ENCODE measurements around the gene UBE4A. TPM values are rescaled to one million over a fixed set of nuclear protein-coding genes. Genes with fewer than 3 reads are reported as not detected.

The UBE4A gene
- total and polyA plus RNA-seq, 9 of the 15 experiments (the other 6 are each of a cell fraction or from before 2014, with no cell fraction given) = 13.5 to 45.2 (median 26.8) TPM

DNA sequence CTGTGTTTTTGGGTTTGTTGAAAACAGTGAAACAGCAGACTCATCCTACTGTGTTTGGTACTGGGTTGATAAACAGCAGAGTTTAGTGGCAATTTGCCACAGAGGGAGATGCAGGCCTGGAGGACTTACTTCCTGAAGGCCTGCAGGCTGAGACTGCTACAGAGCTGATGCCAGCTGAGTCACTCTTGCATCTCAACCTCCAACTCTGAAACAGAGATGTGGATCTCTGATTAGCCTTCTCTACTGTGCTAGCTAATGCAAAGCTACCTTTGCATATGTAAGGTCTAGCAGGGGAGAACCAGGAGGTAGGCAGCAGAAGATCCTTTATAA is 56.3 kb downstream of the UBE4A start (continued):
- TF ChIP-seq ZNF583 (CRISPR knock-in tag; IDR thresholded peaks at IDR 0.05) (no peak), ZNF79 (CRISPR knock-in tag; IDR thresholded peaks at IDR 0.05; ENCODE audit: low read depth) (no peak), CREB1 (IDR thresholded peaks at IDR 0.05) (no peak), CREB1 (CRISPR knock-in tag; IDR thresholded peaks at IDR 0.05) (no peak), ZNF23 (CRISPR knock-in tag; IDR thresholded peaks at IDR 0.05) (no peak), MTA1 (IDR thresholded peaks at IDR 0.05; ENCODE audit: borderline replicate concordance) (peak; percentile 88; the same call in 1 of the 2 replicates), TFAM (CRISPR knock-in tag; conservative IDR thresholded peaks at IDR 0.05) (no peak), PHF8 (IDR thresholded peaks at IDR 0.05; ENCODE audit: borderline replicate concordance, low read length) (no peak), CSDE1 (IDR thresholded peaks at IDR 0.05) (0 out of 4 replicates have a peak, but pooled peaks of 1 of the 2 experiments have one; percentile 10), PCBP1 (IDR thresholded peaks at IDR 0.05; ENCODE audit: low read depth, low read length, poor library complexity, severe bottlenecking) (no peak), BRD9 (IDR thresholded peaks at IDR 0.05; ENCODE audit: low read depth, partially characterized antibody) (no peak), ZBTB17 (CRISPR knock-in tag; IDR thresholded peaks at IDR 0.05) (peak; percentile 82)
- TF ChIP-seq, protein P1, sequence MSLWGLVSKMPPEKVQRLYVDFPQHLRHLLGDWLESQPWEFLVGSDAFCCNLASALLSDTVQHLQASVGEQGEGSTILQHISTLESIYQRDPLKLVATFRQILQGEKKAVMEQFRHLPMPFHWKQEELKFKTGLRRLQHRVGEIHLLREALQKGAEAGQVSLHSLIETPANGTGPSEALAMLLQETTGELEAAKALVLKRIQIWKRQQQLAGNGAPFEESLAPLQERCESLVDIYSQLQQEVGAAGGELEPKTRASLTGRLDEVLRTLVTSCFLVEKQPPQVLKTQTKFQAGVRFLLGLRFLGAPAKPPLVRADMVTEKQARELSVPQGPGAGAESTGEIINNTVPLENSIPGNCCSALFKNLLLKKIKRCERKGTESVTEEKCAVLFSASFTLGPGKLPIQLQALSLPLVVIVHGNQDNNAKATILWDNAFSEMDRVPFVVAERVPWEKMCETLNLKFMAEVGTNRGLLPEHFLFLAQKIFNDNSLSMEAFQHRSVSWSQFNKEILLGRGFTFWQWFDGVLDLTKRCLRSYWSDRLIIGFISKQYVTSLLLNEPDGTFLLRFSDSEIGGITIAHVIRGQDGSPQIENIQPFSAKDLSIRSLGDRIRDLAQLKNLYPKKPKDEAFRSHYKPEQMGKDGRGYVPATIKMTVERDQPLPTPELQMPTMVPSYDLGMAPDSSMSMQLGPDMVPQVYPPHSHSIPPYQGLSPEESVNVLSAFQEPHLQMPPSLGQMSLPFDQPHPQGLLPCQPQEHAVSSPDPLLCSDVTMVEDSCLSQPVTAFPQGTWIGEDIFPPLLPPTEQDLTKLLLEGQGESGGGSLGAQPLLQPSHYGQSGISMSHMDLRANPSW (CRISPR knock-in tag; IDR thresholded peaks at IDR 0.05) = no peak
- TF ChIP-seq, protein P2, sequence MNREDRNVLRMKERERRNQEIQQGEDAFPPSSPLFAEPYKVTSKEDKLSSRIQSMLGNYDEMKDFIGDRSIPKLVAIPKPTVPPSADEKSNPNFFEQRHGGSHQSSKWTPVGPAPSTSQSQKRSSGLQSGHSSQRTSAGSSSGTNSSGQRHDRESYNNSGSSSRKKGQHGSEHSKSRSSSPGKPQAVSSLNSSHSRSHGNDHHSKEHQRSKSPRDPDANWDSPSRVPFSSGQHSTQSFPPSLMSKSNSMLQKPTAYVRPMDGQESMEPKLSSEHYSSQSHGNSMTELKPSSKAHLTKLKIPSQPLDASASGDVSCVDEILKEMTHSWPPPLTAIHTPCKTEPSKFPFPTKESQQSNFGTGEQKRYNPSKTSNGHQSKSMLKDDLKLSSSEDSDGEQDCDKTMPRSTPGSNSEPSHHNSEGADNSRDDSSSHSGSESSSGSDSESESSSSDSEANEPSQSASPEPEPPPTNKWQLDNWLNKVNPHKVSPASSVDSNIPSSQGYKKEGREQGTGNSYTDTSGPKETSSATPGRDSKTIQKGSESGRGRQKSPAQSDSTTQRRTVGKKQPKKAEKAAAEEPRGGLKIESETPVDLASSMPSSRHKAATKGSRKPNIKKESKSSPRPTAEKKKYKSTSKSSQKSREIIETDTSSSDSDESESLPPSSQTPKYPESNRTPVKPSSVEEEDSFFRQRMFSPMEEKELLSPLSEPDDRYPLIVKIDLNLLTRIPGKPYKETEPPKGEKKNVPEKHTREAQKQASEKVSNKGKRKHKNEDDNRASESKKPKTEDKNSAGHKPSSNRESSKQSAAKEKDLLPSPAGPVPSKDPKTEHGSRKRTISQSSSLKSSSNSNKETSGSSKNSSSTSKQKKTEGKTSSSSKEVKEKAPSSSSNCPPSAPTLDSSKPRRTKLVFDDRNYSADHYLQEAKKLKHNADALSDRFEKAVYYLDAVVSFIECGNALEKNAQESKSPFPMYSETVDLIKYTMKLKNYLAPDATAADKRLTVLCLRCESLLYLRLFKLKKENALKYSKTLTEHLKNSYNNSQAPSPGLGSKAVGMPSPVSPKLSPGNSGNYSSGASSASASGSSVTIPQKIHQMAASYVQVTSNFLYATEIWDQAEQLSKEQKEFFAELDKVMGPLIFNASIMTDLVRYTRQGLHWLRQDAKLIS (CRISPR knock-in tag; IDR thresholded peaks at IDR 0.05) = no peak
- TF ChIP-seq, protein P3, sequence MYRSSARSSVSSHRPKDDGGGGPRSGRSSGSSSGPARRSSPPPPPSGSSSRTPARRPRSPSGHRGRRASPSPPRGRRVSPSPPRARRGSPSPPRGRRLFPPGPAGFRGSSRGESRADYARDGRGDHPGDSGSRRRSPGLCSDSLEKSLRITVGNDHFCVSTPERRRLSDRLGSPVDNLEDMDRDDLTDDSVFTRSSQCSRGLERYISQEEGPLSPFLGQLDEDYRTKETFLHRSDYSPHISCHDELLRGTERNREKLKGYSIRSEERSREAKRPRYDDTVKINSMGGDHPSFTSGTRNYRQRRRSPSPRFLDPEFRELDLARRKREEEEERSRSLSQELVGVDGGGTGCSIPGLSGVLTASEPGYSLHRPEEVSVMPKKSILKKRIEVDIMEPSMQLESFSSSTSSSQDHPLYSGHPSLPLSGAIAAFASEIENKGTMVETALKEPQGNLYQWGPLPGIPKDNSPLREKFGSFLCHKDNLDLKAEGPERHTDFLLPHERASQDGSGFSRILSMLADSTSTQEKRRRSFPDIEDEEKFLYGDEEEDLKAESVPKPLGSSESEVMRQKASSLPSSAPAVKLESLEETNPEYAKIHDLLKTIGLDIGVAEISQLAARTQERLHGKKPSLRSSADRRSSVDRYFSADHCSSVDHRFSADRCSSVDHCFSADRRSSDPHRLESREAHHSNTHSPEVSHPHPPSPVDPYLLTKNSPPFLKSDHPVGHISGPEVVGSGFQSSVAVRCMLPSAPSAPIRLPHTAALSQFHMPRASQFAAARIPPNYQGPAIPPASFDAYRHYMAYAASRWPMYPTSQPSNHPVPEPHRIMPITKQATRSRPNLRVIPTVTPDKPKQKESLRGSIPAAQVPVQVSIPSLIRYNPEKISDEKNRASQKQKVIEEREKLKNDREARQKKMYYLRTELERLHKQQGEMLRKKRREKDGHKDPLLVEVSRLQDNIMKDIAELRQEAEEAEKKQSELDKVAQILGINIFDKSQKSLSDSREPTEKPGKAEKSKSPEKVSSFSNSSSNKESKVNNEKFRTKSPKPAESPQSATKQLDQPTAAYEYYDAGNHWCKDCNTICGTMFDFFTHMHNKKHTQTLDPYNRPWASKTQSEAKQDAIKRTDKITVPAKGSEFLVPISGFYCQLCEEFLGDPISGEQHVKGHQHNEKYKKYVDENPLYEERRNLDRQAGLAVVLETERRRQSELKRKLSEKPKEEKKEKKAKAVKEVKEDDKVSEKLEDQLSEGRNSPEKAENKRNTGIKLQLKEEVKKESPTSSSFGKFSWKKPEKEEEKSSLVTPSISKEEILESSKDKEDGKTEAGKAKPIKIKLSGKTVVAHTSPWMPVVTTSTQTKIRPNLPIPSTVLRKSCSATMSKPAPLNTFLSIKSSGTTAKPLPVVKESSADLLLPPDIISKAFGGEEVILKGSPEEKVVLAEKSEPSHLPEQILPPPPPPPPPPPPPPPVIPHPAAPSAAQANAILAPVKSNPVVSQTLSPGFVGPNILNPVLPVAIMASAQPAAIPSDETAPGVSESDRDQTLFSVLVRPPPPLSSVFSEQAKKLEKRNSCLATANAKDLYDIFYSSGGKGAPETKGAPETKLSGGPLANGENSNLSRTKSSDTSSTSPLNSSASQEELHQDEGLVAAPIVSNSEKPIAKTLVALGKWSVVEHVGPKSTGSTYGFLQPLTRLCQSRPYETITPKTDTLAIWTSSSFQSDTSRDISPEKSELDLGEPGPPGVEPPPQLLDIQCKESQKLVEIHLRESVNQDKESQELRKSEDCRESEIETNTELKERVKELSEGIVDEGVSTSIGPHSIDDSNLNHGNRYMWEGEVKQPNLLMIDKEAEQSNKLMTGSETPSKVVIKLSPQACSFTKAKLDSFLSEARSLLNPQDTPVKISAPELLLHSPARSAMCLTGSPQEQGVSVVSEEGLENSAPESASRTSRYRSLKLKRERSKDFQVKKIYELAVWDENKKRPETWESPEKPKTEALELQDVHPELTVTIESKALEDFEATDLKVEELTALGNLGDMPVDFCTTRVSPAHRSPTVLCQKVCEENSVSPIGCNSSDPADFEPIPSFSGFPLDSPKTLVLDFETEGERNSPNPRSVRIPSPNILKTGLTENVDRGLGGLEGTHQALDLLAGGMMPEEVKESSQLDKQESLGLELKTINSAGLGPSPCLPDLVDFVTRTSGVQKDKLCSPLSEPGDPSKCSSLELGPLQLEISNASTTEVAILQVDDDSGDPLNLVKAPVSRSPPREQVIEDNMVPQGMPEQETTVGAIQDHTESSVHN (IDR thresholded peaks at IDR 0.05; ENCODE audit: borderline replicate concordance in 1 of 2, low read depth in 1 of 2) = peak in 1 of 2 experiments; percentile 75; a peak in 2 of 4 replicates

All from K562 (cell line).